Spleen (tissue), 7 donors: Measurements from ENCODE around the gene ROBO1.

ENCODE experiments used
- POLR2A ChIP-seq, 3 donors: fragments of 450-650 bp; IDR thresholded peaks; one replicate each; pipeline ENCODE4 v1.5.1; 2017; ENCODE audit warnings: antibody characterized with exemption in 3 of 3, mild to moderate bottlenecking in 1 of 3
- TF ChIP-seq, protein P1 (sequence below), 11 experiments: fragments of 200-600 bp in 7 of 11; fragments of 450-650 bp in 4 of 11; sonication (generic) in 4 of 11; IDR thresholded peaks in 8 of 11; conservative IDR thresholded peaks in 3 of 11; 1 replicate in 7 of 11; 2 replicates in 4 of 11; pipeline versions ENCODE4 v1.4.0 to v1.8.0; 2016 to 2021; ENCODE audit warnings: antibody characterized with exemption in 11 of 11, inconsistent platforms in 4 of 11, mild to moderate bottlenecking in 1 of 11
- donor health status: DM: no; HTN: no; CAD: no; lungs with moderate emphysema.
- donor health status: DM: no; HTN: no; CAD: no.
- donor health status: DM: no; HTN: no; CAD: no.

DNA sequence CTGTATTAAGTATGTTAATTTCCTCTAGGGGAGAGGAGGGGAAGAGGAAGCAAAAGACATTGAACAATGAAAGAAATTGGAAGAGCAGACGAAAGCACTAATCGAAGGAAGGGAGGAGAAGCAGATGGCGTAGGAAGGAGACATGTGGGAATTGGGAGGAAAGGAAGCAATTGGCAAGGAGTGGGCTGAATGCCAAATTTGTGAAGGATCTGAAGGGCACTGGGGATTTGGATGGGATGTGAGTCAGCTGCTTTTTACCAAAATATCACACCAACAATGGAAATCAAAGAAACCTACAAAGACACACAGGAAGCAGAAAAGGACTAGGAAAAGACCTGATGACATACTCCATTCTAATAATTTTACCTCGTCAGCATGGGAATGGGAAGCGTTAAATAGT, 1029.8 kb downstream of the ROBO1 start:
- TF ChIP-seq, protein P1, sequence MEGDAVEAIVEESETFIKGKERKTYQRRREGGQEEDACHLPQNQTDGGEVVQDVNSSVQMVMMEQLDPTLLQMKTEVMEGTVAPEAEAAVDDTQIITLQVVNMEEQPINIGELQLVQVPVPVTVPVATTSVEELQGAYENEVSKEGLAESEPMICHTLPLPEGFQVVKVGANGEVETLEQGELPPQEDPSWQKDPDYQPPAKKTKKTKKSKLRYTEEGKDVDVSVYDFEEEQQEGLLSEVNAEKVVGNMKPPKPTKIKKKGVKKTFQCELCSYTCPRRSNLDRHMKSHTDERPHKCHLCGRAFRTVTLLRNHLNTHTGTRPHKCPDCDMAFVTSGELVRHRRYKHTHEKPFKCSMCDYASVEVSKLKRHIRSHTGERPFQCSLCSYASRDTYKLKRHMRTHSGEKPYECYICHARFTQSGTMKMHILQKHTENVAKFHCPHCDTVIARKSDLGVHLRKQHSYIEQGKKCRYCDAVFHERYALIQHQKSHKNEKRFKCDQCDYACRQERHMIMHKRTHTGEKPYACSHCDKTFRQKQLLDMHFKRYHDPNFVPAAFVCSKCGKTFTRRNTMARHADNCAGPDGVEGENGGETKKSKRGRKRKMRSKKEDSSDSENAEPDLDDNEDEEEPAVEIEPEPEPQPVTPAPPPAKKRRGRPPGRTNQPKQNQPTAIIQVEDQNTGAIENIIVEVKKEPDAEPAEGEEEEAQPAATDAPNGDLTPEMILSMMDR (IDR thresholded peaks at IDR 0.05 in 8 of 11, conservative IDR thresholded peaks at IDR 0.05 in 3 of 11): no peak
- no peak for TF ChIP-seq POLR2A (IDR thresholded peaks at IDR 0.05)
